GM19025 (cell line): ENCODE results near the gene SKOR1.

Experiments
- ATAC-seq: cut with Tn5 transposase; IDR thresholded peaks from one replicate; pipeline ENCODE4 v1.9.1; 2021; ENCODE audit warnings: mild to moderate bottlenecking, low read depth, moderate library complexity; ENCODE audit not compliant: unreplicated experiment

The SKOR1 gene

GRCh38 chr15:67845974-67846373 lies 20.7 kb downstream of the SKOR1 start:
- no peak for ATAC-seq

GRCh38 chr15:67849538-67849937 lies 24.2 kb downstream of the SKOR1 start:
- no peak for ATAC-seq

GRCh38 chr15:67850336-67850735 lies 25.0 kb downstream of the SKOR1 start:
- no peak for ATAC-seq

- no peak for ATAC-seq
Measured at GRCh38 chr15:67850994-67851571, 25.8 kb downstream of the SKOR1 start.

GRCh38 chr15:67852418-67852817 lies 27.1 kb downstream of the SKOR1 start:
- no peak for ATAC-seq

- ATAC-seq = no peak
Measured at GRCh38 chr15:67853454-67853853, 28.1 kb downstream of the SKOR1 start.

GRCh38 chr15:67854358-67854757 lies 29.0 kb downstream of the SKOR1 start:
- ATAC-seq = no peak

GRCh38 chr15:67855842-67856241 lies 30.5 kb downstream of the SKOR1 start:
- no peak for ATAC-seq

GRCh38 chr15:67857220-67857619 lies 31.9 kb downstream of the SKOR1 start:
- ATAC-seq = no peak

- no peak for ATAC-seq
Measured at GRCh38 chr15:67859331-67859946, 34.1 kb downstream of the SKOR1 start.

- ATAC-seq = no peak
Measured at GRCh38 chr15:67861983-67862382, 36.7 kb downstream of the SKOR1 start.

- ATAC-seq = no peak
Measured at GRCh38 chr15:67862750-67863441, 37.6 kb downstream of the SKOR1 start.

- ATAC-seq = peak; percentile 81
Measured at GRCh38 chr15:67863442-67863987, 38.2 kb downstream of the SKOR1 start.

- no peak for ATAC-seq
Measured at GRCh38 chr15:67865331-67865730, 40.0 kb downstream of the SKOR1 start.

GRCh38 chr15:67865766-67866165 lies 40.5 kb downstream of the SKOR1 start:
- ATAC-seq = no peak

GRCh38 chr15:67869701-67870100 lies 44.4 kb downstream of the SKOR1 start:
- ATAC-seq = no peak

- no peak for ATAC-seq
Measured at GRCh38 chr15:67870868-67871408, 45.6 kb downstream of the SKOR1 start.

GRCh38 chr15:67873777-67874176 lies 48.5 kb downstream of the SKOR1 start:
- ATAC-seq = no peak

- ATAC-seq = no peak
Measured at GRCh38 chr15:67878712-67879206, 53.5 kb downstream of the SKOR1 start.

GRCh38 chr15:67879440-67880129 lies 54.3 kb downstream of the SKOR1 start:
- no peak for ATAC-seq
